GM10266 (cell line): ENCODE results near the gene FSHR.

ENCODE experiments used
- DNase-seq: peaks from one replicate; pipeline ENCODE4 v3.0.0; 2012; ENCODE audit errors: extremely low spot score
- TF ChIP-seq, protein P1 (sequence below): IDR thresholded peaks from 2 replicates; pipeline ENCODE4 v1.5.1; 2012; ENCODE audit warnings: mild to moderate bottlenecking, low read depth; ENCODE audit not compliant: control insufficient read depth, insufficient read depth; ENCODE audit errors: missing control alignments

Gene FSHR

DNA sequence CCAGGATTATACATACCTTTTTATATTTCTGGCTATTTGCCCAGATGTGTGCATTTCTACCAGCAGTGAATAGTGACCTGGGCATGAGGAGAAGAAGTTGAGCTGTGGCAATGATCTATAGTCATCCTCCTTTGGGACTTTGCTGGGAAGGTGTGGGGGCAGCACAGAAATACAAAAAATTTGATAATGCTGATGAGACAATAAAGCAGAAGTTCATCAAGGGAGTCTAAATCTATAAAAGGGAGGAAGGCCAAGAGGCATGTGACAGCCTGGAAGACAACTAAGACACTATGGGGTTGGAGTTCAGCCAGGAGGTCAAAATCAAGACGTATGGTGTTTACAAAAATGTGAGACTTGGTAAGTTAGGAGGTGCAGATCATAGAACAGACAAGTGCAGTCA, 52.2 kb downstream of the FSHR start:
- DNase-seq, result no peak
- TF ChIP-seq, protein P1, sequence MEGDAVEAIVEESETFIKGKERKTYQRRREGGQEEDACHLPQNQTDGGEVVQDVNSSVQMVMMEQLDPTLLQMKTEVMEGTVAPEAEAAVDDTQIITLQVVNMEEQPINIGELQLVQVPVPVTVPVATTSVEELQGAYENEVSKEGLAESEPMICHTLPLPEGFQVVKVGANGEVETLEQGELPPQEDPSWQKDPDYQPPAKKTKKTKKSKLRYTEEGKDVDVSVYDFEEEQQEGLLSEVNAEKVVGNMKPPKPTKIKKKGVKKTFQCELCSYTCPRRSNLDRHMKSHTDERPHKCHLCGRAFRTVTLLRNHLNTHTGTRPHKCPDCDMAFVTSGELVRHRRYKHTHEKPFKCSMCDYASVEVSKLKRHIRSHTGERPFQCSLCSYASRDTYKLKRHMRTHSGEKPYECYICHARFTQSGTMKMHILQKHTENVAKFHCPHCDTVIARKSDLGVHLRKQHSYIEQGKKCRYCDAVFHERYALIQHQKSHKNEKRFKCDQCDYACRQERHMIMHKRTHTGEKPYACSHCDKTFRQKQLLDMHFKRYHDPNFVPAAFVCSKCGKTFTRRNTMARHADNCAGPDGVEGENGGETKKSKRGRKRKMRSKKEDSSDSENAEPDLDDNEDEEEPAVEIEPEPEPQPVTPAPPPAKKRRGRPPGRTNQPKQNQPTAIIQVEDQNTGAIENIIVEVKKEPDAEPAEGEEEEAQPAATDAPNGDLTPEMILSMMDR, result no peak

DNA sequence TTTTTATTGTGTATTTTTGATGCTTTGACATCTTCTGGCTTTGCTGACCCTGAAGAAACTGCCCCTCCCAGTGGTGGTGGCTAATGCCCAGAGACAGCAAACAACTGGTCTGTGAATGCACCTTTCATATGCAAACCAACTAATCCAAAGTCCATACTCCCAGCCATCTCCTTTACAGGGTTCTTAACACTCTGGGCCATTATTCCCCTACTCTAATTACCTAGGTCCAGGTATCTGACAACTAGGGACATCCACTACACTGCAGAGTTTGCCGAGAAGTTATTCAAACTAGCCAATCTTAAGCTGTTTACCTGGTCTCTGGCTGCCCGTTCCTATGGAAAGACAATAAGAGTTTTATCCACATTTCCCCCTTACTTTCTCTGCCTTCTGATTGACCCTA, 73.6 kb downstream of the FSHR start:
- DNase-seq, result no peak

DNA sequence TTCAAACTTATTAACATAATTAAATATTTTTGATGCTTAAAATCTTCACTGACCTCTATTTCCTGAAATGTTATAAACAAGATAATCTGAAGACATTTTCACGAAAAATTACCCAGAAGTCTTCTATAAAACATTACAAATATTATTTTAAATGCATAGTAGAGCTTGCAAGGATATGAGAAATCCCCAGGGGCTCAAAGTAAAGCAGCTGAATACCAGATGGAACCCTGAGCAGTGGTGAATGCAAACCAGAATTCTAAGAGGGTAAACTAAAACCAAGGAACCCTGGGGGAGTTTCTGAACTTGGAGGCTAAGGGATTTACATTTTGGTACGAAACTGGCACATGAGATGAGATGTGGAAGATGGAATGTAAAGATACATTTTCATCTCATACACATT, 83.6 kb downstream of the FSHR start:
- TF ChIP-seq, protein P1, result no peak
- no peak for DNase-seq

More for the DNA sequence above, 73.6 kb downstream of the FSHR start:
- TF ChIP-seq, protein P1, result no peak

DNA sequence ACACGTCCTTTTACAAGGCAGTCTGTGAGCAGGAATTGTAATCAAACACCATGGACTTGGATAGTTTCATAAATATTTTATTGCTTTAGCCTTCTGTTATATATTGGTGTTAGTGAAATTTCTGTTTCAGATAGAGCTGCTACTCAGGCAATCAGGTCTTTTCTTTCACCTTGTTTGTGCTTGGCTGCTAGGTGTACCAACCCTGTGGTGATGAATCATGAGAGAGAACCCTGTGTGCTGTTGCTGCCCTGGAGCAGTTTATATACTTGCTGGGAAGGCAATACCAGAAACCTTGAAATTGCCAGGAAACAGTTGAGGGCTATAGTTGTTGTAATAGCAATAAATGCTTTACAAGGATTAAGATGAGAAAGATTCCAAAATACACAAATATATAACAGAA, 84.5 kb downstream of the FSHR start:
- DNase-seq, result no peak
- TF ChIP-seq, protein P1, result no peak

DNA sequence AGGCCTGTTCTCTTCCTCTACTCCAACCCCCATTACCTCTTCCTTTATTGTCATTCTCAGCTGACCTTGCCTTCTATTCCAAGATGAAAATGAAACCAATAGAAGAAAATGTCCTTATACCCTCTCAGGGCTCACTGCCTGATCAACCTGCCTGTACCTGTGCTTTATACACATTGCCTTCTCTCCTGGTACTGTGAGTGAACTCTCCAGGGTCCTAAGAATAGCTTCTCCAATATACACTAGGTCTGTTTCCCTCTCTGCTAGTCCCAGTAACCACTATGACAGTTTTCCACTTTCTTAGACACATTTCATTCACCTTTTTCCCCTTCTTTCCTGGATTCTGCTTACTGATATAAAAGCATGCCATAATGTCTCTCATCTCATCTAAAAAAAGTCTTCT, 85.7 kb downstream of the FSHR start:
- no peak for DNase-seq
- TF ChIP-seq, protein P1, result no peak

DNA sequence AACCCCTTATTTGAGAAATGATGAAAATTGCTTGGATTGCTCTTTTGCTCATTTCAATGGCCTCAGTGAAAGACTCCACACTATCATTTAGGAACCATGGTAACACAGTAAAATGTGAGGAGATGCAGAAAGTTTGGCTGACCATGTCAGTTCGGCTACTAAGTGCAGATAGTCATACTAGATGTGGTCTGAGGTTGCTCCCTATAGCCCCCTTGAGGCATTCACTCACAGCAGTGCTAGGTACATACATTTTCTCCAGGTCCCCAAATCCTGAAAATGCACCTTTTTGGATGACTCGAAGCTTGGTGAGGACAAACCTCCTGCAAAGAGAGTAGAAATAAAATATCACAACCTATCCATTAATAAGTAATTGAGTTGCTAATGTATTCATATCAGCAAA, 86.3 kb downstream of the FSHR start:
- DNase-seq, result no peak
- TF ChIP-seq, protein P1, result no peak

DNA sequence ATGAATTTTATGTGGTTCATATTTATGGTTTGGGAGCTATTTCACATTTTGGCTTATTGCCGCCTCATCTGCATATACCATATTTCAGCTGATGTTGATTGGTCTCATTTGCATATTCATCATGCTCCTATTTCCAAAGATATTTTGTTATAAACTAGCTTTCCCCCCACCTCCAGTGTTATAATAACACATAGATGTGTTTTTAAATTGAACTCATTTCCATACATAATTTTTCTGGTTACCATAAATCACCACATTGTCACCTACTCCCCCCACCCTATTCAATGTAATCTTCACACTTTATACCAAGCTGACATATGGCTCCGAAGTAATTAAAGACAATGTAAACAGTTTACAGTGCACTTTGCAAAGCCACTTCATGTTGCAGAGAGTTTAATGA, 101.2 kb downstream of the FSHR start:
- TF ChIP-seq, protein P1, result no peak
- DNase-seq, result no peak

DNA sequence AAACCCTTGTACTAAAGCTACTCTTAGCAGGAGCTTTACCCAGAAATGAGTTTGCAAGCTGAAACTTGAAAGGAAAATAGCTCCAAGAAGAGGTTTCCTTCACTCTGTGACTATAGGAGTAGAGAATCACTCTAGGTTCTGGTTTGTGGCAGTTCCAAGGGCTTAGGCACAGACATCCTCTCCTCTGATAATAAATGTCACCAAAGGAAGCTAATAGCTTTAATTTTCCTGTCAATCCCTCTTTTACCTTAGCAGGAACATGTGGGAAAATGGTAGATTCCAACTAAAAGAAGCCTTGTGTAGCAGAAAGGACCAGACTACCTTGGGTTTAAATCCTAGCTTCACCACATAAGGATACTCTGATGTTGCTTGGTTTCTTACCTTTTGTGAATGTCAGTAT, 104.0 kb downstream of the FSHR start:
- DNase-seq, result no peak
- TF ChIP-seq, protein P1, result no peak
